Stimulated activated CD8-positive, alpha-beta memory T cell treated with anti-CD3 and anti-CD28 coated beads, Interleukin-12 subunit alpha, Interleukin-12 subunit beta, amount 100 ng/mL, for 4 hours (primary cell): ENCODE results near the gene CMSS1.

Experiments
- DNase-seq: peaks from one replicate; pipeline ENCODE4 v3.0.0-alpha.2; 2020; ENCODE audit warnings: low read depth

CMSS1 gene

GRCh38 chr3:99854756-99855298 is 37.2 kb downstream of the CMSS1 start:
- no peak for DNase-seq

GRCh38 chr3:99855900-99856299 is 38.2 kb downstream of the CMSS1 start:
- DNase-seq, result no peak

GRCh38 chr3:99856437-99857220 is 39.0 kb downstream of the CMSS1 start:
- no peak for DNase-seq

- no peak for DNase-seq
Measured at GRCh38 chr3:99857278-99857677, 39.6 kb downstream of the CMSS1 start.

GRCh38 chr3:99858469-99858868 is 40.8 kb downstream of the CMSS1 start:
- DNase-seq, result no peak

GRCh38 chr3:99859825-99860224 is 42.2 kb downstream of the CMSS1 start:
- no peak for DNase-seq

- DNase-seq, result no peak
Measured at GRCh38 chr3:99861216-99861615, 43.6 kb downstream of the CMSS1 start.

- no peak for DNase-seq
Measured at GRCh38 chr3:99862208-99862607, 44.5 kb downstream of the CMSS1 start.

GRCh38 chr3:99863002-99863401 is 45.3 kb downstream of the CMSS1 start:
- no peak for DNase-seq

- no peak for DNase-seq
Measured at GRCh38 chr3:99863588-99863987, 45.9 kb downstream of the CMSS1 start.

GRCh38 chr3:99864289-99864688 is 46.6 kb downstream of the CMSS1 start:
- DNase-seq, result no peak

- DNase-seq, result no peak
Measured at GRCh38 chr3:99865321-99865720, 47.7 kb downstream of the CMSS1 start.

GRCh38 chr3:99866261-99866761 is 48.6 kb downstream of the CMSS1 start:
- DNase-seq, result no peak

- DNase-seq, result no peak
Measured at GRCh38 chr3:99867594-99868310, 50.1 kb downstream of the CMSS1 start.

GRCh38 chr3:99868311-99868646 is 50.6 kb downstream of the CMSS1 start:
- DNase-seq, result no peak

GRCh38 chr3:99869621-99870020 is 52.0 kb downstream of the CMSS1 start:
- no peak for DNase-seq

- DNase-seq, result no peak
Measured at GRCh38 chr3:99870712-99871111, 53.0 kb downstream of the CMSS1 start.

- no peak for DNase-seq
Measured at GRCh38 chr3:99871231-99872045, 53.8 kb downstream of the CMSS1 start.

GRCh38 chr3:99872923-99873254 is 55.2 kb downstream of the CMSS1 start:
- no peak for DNase-seq

GRCh38 chr3:99873269-99874102 is 55.8 kb downstream of the CMSS1 start:
- no peak for DNase-seq

GRCh38 chr3:99874237-99875002 is 56.8 kb downstream of the CMSS1 start:
- no peak for DNase-seq
